Glutamatergic neuron (in vitro differentiated cells): ENCODE results near the gene DLGAP5. TPM values are rescaled to one million over a fixed set of nuclear protein-coding genes. Genes with fewer than 3 reads are reported as not detected.
A peak's percentile ranks its signal among the peaks of the same experiment; 100 is the strongest.

Experiments
- DNase-seq: peaks from one replicate; pipeline ENCODE4 v3.0.0; 2022
- H3K27ac Mint-ChIP-seq: one replicate; pipeline ENCODE4 v1.8.0; 2020; ENCODE audit warnings: mild to moderate bottlenecking, mixed read lengths, inconsistent platforms; ENCODE audit not compliant: unreplicated experiment
- H3K27me3 Mint-ChIP-seq: one replicate; pipeline ENCODE4 v1.8.0; 2020; ENCODE audit warnings: mild to moderate bottlenecking, moderate library complexity, mixed read lengths, inconsistent platforms; ENCODE audit not compliant: unreplicated experiment
- H3K36me3 Mint-ChIP-seq: one replicate; pipeline ENCODE4 v1.8.0; 2020; ENCODE audit warnings: mild to moderate bottlenecking, mixed read lengths, inconsistent platforms; ENCODE audit not compliant: unreplicated experiment
- H3K4me1 Mint-ChIP-seq: one replicate; pipeline ENCODE4 v1.8.0; 2020; ENCODE audit warnings: mild to moderate bottlenecking, low read depth, mixed read lengths, inconsistent platforms; ENCODE audit not compliant: unreplicated experiment
- H3K4me3 Mint-ChIP-seq: one replicate; pipeline ENCODE4 v1.8.0; 2020; ENCODE audit warnings: mild to moderate bottlenecking, mixed read lengths, inconsistent platforms; ENCODE audit not compliant: unreplicated experiment
- H3K9me3 Mint-ChIP-seq: one replicate; pipeline ENCODE4 v1.8.0; 2020; ENCODE audit warnings: mild to moderate bottlenecking, moderate library complexity, mixed read lengths, inconsistent platforms; ENCODE audit not compliant: unreplicated experiment
- total RNA-seq: library from RNA; stranded (reverse); fragmentation: NEBNext Ultra II Directional; extraction: Animal tissue kit (Norgen Biotek cat#: 25700); gene quantifications from one replicate; pipeline ENCODE4 v1.2.1, GENCODE V29; 2021; ENCODE audit not compliant: unreplicated experiment
- TF ChIP-seq, protein P1 (sequence below): fragments of 200-600 bp; sonication (generic); IDR thresholded peaks from one replicate; pipeline ENCODE4 v1.5.0; 2021; ENCODE audit not compliant: partially characterized antibody, unreplicated experiment

The DLGAP5 gene
- total RNA-seq, 1 donor from 2014 or later = 8.2 TPM

- no peaks in the 10 kb centered on the region for H3K27me3 Mint-ChIP-seq
- no peaks in the 10 kb centered on the region for H3K36me3 Mint-ChIP-seq
- peaks cover 3% of the 10 kb centered on the region for H3K9me3 Mint-ChIP-seq
- H3K27ac Mint-ChIP-seq = no peak overlapping the region
- H3K4me3 Mint-ChIP-seq = no peak overlapping the region
- H3K4me1 Mint-ChIP-seq = no peaks in the 10 kb centered on the region
- TF ChIP-seq, protein P1, sequence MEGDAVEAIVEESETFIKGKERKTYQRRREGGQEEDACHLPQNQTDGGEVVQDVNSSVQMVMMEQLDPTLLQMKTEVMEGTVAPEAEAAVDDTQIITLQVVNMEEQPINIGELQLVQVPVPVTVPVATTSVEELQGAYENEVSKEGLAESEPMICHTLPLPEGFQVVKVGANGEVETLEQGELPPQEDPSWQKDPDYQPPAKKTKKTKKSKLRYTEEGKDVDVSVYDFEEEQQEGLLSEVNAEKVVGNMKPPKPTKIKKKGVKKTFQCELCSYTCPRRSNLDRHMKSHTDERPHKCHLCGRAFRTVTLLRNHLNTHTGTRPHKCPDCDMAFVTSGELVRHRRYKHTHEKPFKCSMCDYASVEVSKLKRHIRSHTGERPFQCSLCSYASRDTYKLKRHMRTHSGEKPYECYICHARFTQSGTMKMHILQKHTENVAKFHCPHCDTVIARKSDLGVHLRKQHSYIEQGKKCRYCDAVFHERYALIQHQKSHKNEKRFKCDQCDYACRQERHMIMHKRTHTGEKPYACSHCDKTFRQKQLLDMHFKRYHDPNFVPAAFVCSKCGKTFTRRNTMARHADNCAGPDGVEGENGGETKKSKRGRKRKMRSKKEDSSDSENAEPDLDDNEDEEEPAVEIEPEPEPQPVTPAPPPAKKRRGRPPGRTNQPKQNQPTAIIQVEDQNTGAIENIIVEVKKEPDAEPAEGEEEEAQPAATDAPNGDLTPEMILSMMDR = peak; percentile 23
- peak; percentile 22 for DNase-seq
Observed at GRCh38 chr14:55138091-55138490, 53.3 kb downstream of the DLGAP5 start.

DNA sequence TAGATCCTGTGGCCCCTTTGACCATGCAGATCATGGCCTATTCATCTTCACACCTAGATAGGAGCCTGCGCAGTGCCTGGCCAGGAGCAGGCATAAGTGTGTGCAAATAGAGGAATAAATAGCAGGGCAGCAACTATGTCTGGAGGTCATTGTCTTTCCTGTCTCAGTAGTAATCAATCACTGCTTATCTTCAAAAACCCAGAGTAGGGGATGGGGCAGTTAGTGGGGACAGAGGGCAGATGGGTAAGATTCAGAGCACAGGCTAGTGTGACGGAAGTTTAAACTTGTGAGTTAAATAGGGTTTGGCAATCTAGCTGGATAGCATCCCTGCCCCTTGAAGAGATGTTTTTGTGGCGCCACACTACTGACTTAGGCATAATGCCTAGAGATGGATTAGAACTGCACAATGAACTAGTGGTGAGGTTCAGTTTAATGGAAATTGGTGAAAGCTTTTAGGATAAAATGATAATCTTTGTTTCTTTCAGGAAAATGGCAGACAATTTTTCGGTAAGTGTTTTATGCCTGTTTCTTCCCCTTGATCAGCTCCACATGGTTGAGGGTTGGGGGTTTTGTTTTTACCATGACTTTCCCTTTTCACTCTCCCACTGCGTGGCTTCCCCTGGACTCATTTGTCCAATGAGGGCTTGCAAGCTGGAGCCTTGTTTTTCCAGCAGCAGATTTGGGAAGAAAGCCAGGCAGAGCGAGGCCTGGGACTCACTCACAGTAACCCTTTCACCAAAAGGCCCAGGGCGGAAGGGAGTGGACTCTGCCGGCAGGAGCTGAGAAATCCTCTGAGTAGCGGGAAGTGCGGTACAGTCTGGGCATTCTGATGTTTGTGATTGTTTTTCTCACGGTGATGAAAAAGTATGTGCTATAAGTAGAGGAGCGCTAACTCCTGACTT, 54.2 kb downstream of the DLGAP5 start:
- no peak for DNase-seq

GRCh38 chr14:55136241-55136640, 55.1 kb downstream of the DLGAP5 start:
- no peak overlapping the region for H3K27ac Mint-ChIP-seq
- no peak overlapping the region for H3K4me3 Mint-ChIP-seq
- DNase-seq = no peak
- no peaks in the 10 kb centered on the region for H3K36me3 Mint-ChIP-seq
- H3K27me3 Mint-ChIP-seq = peaks cover 5% of the 10 kb centered on the region
- H3K9me3 Mint-ChIP-seq = peaks cover 3% of the 10 kb centered on the region
- H3K4me1 Mint-ChIP-seq = no peaks in the 10 kb centered on the region
- TF ChIP-seq, protein P1 = no peak

More for the DNA sequence above, 54.2 kb downstream of the DLGAP5 start:
- Mint-ChIP-seq H3K36me3 (no peaks in the 10 kb centered on the region), H3K4me3 (no peak overlapping the region), H3K27me3 (no peaks in the 10 kb centered on the region), H3K4me1 (no peaks in the 10 kb centered on the region), H3K27ac (no peak overlapping the region), H3K9me3 (peaks cover 3% of the 10 kb centered on the region)
- TF ChIP-seq, protein P1 = no peak

GRCh38 chr14:55133416-55133815, 58.0 kb downstream of the DLGAP5 start:
- Mint-ChIP-seq H3K9me3 (peaks cover 6% of the 10 kb centered on the region), H3K27ac (no peak overlapping the region), H3K27me3 (peaks cover 10% of the 10 kb centered on the region), H3K4me1 (peaks cover 4% of the 10 kb centered on the region), H3K36me3 (no peaks in the 10 kb centered on the region), H3K4me3 (no peak overlapping the region)
- no peak for DNase-seq
- TF ChIP-seq, protein P1 = no peak

DNA sequence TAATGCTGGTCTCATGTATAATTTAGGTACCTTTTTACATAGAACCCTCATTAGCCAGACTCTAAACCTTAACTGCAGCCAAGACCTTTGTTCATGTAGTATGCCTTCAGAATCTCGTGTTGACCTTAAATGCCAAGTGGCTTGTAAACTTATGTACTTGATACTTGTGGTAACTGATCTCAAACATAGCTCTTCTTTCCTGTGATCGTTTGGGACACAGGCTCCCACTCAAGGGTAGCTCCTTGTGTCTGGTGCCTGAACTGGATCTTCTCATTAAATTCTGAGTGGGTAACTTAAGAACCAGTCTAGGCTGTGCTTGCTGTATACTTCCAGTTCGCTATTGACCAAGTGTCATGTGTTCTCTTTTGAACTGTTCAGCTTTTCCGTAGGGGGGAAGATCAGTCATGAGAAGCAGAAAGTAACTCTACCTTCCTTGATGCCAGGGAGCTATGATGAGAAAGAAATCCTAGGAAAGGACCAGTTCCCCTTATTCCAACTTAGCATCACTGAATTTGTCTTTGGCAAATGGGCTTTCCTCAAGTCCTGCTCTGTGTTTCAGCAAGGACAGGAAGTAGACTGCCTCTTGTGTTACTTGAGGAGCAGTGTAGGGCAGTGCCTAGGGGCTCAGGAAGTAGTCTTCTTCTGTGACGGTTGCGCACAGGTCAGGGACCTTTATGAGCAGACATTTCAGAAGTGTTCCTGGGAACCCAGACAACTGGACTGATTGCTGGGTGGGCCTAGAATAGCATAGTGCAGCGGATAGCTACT, 59.8 kb downstream of the DLGAP5 start:
- H3K27me3 Mint-ChIP-seq = peaks cover 13% of the 10 kb centered on the region
- no peak for DNase-seq
- H3K27ac Mint-ChIP-seq = no peak overlapping the region
- peaks cover 2% of the 10 kb centered on the region for H3K9me3 Mint-ChIP-seq
- no peak overlapping the region for H3K4me3 Mint-ChIP-seq
- TF ChIP-seq, protein P1 = no peak
- no peaks in the 10 kb centered on the region for H3K36me3 Mint-ChIP-seq
- peaks cover 4% of the 10 kb centered on the region for H3K4me1 Mint-ChIP-seq
